HG03108 (cell line): ENCODE results near the gene FOXL3.
"Not testable (repeated sequence)": the region's sequence is repeated elsewhere in the genome, so short reads cannot be mapped to it uniquely, and the experiment has no call there.

ENCODE experiments used
- ATAC-seq: cut with Tn5 transposase; IDR thresholded peaks from one replicate; pipeline ENCODE4 v1.9.1; 2021; ENCODE audit warnings: moderate library complexity; ENCODE audit not compliant: unreplicated experiment

The FOXL3 gene

GRCh38 chr7:254337-255037 lies 35.5 kb upstream of the FOXL3 start:
- ATAC-seq, result no peak

- no peak for ATAC-seq
These were observed 34.9 kb upstream of the FOXL3 start for GRCh38 chr7:255038-255435.

DNA sequence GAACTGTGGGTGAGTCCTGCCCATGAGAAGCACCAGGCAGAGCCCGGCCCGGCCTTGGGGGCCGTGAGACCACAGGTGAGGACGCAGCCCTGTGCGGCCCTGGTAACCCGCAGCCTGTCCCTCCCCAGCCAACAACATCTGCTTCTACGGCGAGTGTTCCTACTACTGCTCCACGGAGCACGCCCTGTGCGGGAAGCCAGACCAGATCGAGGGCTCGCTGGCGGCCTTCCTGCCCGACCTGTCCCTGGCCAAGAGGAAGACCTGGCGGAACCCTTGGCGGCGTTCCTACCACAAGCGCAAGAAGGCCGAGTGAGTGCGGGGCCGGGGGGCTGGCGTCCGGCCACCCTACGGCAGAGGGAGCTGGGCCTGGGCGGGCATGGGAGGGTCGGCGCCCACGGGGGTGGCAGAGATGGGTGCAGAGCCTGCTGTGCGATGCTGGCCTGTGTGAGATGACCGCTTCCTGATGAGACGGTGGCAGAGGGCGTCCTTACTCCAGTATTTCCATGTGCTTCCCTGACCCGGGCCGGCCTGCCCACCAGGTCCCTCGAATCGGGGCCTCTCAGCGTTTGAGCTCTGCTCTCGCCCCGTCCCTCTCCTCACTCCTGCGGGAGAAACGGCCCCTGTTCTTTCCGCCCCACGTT lies 34.1 kb upstream of the FOXL3 start:
- no peak for ATAC-seq

- ATAC-seq, result no peak
These were observed 33.5 kb upstream of the FOXL3 start for GRCh38 chr7:256461-256940.

DNA sequence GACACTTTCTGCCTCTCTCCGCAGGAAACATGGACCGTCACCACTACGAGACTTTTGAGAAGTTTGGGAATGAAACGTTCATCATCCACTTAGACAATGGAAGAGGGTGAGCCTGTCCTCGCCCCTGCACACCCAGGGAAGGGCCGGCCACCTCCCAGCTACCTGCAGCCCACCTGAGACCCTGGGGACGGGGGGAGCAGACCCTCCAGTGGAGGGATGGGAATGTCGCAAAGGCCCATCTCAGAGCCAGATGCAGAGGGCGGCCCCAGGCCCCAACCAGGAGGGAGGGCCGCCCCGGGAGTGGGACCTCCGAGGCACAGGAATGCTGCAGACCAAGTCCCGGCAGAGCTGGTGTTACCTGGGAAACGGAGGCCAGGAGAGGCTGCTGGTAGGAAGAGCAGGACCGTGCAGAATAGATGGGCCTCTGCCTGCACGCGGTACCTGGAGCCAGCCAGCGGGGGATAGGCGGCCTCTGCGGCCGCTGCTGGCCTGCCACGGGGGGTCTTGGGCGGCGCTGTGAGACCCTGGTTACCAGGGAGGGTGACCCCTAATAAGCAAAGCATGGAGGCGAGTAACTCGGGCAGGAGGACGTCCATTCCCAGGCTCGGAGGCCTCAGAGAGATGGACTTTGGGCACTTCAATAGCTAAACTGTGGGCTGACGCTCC lies 32.9 kb upstream of the FOXL3 start:
- no peak for ATAC-seq

DNA sequence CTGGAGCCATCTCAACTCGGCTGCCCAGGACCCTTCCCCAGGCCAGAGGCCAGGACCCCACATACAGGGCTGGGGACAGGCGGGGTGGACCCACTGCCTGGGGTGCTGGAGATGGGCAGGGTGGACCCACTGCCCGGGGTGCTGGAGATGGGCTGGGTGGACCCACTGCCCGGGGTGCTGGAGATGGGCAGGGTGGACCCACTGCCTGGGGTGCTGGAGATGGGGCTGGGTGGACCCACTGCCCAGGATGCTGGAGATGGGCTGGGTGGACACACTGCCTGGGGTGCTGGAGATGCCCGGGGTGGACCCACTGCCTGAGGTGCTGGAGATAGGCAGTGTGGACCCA lies 32.4 kb upstream of the FOXL3 start:
- no peak for ATAC-seq

DNA sequence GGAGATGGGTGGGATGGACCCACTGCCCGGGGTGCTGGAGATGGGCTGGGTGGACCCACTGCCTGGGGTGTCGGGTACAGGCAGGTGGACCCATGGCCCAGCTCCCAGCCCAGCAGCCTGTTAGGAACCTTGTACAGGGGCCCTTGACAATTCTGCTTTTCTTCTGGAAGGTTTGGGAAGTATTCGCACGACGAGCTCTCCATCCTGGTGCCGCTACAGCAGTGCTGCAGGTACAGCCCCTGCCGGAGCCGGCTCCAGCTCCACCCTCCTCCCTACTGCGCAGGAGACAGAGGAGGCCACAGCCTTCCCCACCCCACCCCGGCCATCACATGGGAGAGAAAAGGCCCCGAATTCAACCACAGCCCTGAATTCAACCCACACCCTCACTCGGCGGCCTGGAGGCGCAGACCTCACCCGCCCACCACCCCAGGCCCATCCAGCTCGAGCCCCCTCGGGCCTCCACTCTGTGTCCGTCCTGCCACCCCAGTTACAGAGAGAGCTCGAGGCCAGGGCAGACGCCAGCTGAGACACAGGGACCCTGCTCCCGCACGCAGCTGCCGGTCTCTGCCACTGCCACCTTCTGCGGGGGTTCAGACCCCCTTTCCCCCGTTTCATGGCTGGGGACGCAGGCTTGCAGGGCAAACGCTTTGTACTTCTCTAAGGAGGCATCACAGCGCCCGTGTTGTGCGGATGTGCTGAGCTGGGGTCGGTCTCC lies 31.3 kb upstream of the FOXL3 start:
- ATAC-seq, result no peak

DNA sequence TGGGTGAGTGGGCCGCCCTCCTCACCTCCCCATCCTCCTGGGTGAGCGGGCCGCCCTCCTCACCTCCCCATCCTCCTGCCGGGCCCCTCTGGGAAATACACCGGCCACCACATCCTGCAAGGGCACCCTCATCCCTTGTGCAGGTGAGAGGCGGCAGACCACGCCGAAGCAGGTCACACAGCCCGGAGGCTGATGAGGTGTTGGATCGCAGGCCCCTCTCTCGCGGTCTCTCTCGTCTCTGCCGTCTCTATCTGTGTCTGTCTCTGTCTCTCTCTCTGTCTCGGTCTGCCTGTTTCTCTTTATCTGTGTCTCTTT lies 30.8 kb upstream of the FOXL3 start:
- ATAC-seq, result no peak

DNA sequence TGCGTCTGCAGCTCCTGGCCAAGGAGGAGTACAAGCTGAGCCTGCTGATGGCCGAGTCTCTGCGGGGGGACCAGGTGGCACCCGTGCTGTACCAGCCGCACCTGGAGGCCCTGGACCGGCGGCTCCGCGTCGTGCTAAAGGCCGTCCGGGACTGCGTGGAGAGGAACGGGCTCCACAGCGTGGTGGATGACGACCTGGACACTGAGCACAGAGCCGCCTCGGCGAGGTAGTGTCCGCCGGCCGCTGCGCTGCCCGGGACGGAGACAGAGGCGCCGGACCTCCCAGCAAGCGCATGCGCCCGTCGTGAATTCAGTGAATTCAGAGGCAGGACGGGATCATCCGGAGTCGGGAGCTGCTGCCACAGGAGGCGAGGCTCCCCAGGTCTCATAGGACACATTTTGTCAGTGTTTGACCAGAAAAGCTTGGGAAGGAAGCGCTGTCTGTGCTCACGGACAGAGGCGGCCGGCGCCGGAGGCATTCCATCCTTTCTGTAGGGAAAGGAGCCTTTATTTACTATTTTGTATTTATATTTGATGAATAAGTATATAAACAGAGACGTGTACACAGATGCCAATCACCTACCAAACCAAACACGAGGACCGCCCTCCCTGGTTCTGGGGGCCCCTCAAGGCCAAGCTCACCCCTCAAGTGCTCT lies 30.1 kb upstream of the FOXL3 start:
- no peak for ATAC-seq

DNA sequence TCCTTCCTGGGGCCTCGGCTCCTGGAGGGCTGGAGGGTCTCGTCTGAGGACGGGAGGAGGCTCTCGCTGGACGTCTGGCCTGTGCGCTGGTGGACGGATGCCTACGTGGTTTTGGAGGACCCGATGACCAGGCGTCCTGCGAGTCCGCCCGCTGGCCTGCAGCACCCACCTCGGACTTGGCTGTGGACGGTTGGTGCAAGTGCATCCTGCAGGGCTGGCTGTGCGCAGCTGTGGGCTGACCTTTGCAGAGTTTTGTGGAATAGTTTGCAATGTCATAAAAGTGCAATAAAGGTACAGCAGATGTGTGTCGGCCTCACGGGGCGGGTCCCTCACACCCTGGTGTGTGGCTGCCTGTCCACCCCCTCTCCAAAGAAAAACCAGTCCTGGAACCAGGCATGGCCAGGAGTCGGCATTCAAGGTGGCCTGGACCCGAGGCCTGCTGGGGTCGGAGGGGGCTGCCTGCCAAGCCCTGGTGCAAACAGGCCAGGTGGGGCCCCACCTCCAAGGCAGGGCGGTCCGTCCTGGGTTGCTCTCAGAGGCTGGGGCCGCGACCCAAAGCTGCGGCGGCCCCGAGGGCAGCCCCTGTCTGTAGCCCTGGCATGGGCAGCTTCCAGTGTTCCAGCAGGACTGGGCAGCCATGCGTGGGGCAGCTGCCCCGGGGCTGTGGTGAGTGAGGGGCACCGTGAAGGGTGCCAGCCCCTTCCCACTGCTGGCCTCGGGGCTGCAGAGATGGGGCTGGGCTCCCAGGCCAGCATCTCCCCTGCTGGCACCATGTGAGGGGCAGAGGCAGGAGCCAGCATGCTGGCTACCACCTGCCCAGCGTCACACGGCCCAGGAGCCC lies 29.3 kb upstream of the FOXL3 start:
- ATAC-seq, result no peak

GRCh38 chr7:261341-262250 lies 28.4 kb upstream of the FOXL3 start:
- no peak for ATAC-seq

DNA sequence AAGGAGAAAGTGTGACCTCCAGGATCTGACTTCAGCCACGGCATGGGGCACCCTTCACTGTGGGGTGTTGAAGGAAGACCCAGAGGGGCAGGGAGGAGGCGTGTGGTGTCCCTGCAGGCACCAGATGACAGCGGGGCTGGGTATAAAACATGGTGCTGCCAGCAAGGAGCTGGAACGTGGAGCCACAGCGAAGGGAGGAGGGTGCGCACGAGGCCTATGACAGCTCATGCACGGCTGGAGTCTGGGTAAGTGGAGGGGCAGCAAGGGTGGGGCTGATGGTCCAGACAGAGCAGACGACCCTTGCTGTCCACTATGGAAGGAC lies 27.8 kb upstream of the FOXL3 start:
- no peak for ATAC-seq

- ATAC-seq, result not testable (repeated sequence)
These were observed 27.2 kb upstream of the FOXL3 start for GRCh38 chr7:262631-263311.

DNA sequence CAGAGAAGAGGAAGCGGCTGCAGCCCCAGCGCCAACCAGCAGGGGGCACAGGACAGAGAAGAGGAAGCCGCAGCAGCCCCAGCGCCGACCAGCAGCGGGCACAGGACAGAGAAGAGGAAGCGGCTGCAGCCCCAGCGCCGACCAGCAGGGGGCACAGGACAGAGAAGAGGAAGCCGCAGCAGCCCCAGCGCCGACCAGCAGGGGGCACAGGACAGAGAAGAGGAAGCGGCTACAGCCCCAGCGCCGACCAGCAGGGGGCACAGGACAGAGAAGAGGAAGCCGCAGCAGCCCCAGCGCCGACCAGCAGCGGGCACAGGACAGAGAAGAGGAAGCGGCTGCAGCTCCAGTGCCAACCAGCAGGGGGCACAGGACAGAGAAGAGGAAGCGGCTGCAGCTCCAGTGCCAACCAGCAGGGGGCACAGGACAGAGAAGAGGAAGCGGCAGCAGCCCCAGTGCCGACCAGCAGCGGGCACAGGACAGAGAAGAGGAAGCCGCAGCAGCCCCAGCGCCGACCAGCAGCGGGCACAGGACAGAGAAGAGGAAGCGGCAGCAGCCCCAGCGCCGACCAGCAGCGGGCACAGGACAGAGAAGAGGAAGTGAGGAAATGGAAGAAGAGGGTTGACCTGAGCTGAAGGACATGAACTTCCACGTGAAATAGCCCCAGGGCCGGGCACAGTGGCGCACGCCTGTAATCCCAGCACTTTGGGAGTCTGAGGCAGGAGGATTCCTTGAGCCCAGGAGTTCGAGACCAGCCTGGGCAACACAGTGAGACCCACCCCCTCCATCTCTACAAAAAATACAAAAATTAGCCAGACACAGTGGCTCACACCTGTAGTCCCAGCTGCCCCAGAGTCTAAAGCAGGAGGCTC lies 26.3 kb upstream of the FOXL3 start:
- not testable (repeated sequence) for ATAC-seq

GRCh38 chr7:264541-265191 lies 25.3 kb upstream of the FOXL3 start:
- no peak for ATAC-seq

GRCh38 chr7:265192-265997 lies 24.6 kb upstream of the FOXL3 start:
- no peak for ATAC-seq
